Measurements from ENCODE around the gene MSANTD2.

The MSANTD2 gene

GRCh38 chr11:124798991-124799347 lies 1.2 kb downstream of the MSANTD2 start:
- peak overlapping the region; percentile 79 for H3K4me3 ChIP-seq (ENCODE audit: low read depth, low read length)
- DNase-seq (ENCODE audit: low read depth) = no peak
- no peak for TF ChIP-seq CTCF (IDR thresholded peaks at IDR 0.05; ENCODE audit: low read depth, low read length, missing control alignments)

GRCh38 chr11:124796312-124796711 lies 3.9 kb downstream of the MSANTD2 start:
- no peak overlapping the region for H3K4me3 ChIP-seq (ENCODE audit: low read depth, low read length)
- no peak for DNase-seq (ENCODE audit: low read depth)
- TF ChIP-seq CTCF (IDR thresholded peaks at IDR 0.05; ENCODE audit: low read depth, low read length, missing control alignments) = no peak

GRCh38 chr11:124793466-124794278 lies 6.5 kb downstream of the MSANTD2 start:
- no peak for DNase-seq (ENCODE audit: low read depth)
- H3K4me3 ChIP-seq (ENCODE audit: low read depth, low read length) = no peak overlapping the region
- peak; percentile 72 for TF ChIP-seq CTCF (IDR thresholded peaks at IDR 0.05; ENCODE audit: low read depth, low read length, missing control alignments)

GRCh38 chr11:124791626-124792341 lies 8.4 kb downstream of the MSANTD2 start:
- peak; percentile 2 for TF ChIP-seq CTCF (IDR thresholded peaks at IDR 0.05; ENCODE audit: low read depth, low read length, missing control alignments)
- no peak overlapping the region; the same call in 1 of the 2 replicates for H3K4me3 ChIP-seq (ENCODE audit: low read depth, low read length)
- DNase-seq (ENCODE audit: low read depth) = no peak

- no peak overlapping the region for H3K4me3 ChIP-seq (ENCODE audit: low read depth, low read length)
- TF ChIP-seq CTCF (IDR thresholded peaks at IDR 0.05; ENCODE audit: low read depth, low read length, missing control alignments) = no peak
- no peak for DNase-seq (ENCODE audit: low read depth)
These were observed 11.7 kb downstream of the MSANTD2 start for GRCh38 chr11:124788521-124788920.

GRCh38 chr11:124784051-124784450 lies 16.2 kb downstream of the MSANTD2 start:
- no peak for DNase-seq (ENCODE audit: low read depth)
- H3K4me3 ChIP-seq (ENCODE audit: low read depth, low read length) = no peak overlapping the region
- no peak for TF ChIP-seq CTCF (IDR thresholded peaks at IDR 0.05; ENCODE audit: low read depth, low read length, missing control alignments)

Data from GM12864 (cell line).